Nephron progenitor cell (in vitro differentiated cells): ENCODE data around the gene NTN1.

Source experiments
- DNase-seq: peaks from one replicate; pipeline ENCODE4 v3.0.0; 2021
- H3K27ac Mint-ChIP-seq: 2 replicates; pipeline ENCODE4 v1.8.0; 2021; ENCODE audit warnings: mild to moderate bottlenecking, moderate library complexity, mixed read lengths
- H3K27me3 Mint-ChIP-seq: 2 replicates; pipeline ENCODE4 v1.8.0; 2021; ENCODE audit warnings: mild to moderate bottlenecking, low read depth, mixed read lengths; ENCODE audit not compliant: poor library complexity
- H3K36me3 Mint-ChIP-seq: 2 replicates; pipeline ENCODE4 v1.8.0; 2021; ENCODE audit warnings: low read depth, mixed read lengths
- H3K4me1 Mint-ChIP-seq: 2 replicates; pipeline ENCODE4 v1.8.0; 2021; ENCODE audit warnings: mixed read lengths
- H3K4me3 Mint-ChIP-seq: 2 replicates; pipeline ENCODE4 v1.8.0; 2021; ENCODE audit warnings: mild to moderate bottlenecking, moderate library complexity, mixed read lengths
- H3K9me3 Mint-ChIP-seq: 2 replicates; pipeline ENCODE4 v1.8.0; 2021; ENCODE audit warnings: mild to moderate bottlenecking, moderate library complexity, mixed read lengths
- CTCF ChIP-seq: fragments of 200-600 bp; sonication (generic); IDR thresholded peaks from 2 replicates; pipeline ENCODE4 v1.5.0; 2021; ENCODE audit warnings: antibody characterized with exemption

NTN1 gene

GRCh38 chr17:9004132-9004960 is 17.0 kb upstream of the NTN1 start:
- Mint-ChIP-seq H3K27ac (no peak overlapping the region), H3K36me3 (no peaks in the 10 kb centered on the region), H3K27me3 (peaks cover 80% of the 10 kb centered on the region), H3K4me3 (peak overlapping the region; percentile 81), H3K4me1 (peaks cover 43% of the 10 kb centered on the region), H3K9me3 (no peaks in the 10 kb centered on the region)
- DNase-seq = peak; percentile 53
- TF ChIP-seq CTCF = peak; percentile 8

- Mint-ChIP-seq H3K27ac (no peak overlapping the region), H3K4me1 (peaks cover 48% of the 10 kb centered on the region), H3K36me3 (no peaks in the 10 kb centered on the region), H3K27me3 (peaks cover 80% of the 10 kb centered on the region), H3K9me3 (no peaks in the 10 kb centered on the region), H3K4me3 (peak overlapping the region; percentile 81)
- DNase-seq = no peak
- no peak for TF ChIP-seq CTCF
These were observed 16.4 kb upstream of the NTN1 start for GRCh38 chr17:9004961-9005285.

GRCh38 chr17:9006175-9006767 is 15.0 kb upstream of the NTN1 start:
- peaks cover 75% of the 10 kb centered on the region for H3K27me3 Mint-ChIP-seq
- no peak overlapping the region for H3K4me3 Mint-ChIP-seq

GRCh38 chr17:9007052-9007714 is 14.1 kb upstream of the NTN1 start:
- Mint-ChIP-seq H3K4me3 (no peak overlapping the region), H3K27ac (no peak overlapping the region), H3K9me3 (peaks cover 13% of the 10 kb centered on the region), H3K27me3 (peaks cover 68% of the 10 kb centered on the region), H3K36me3 (peaks cover 10% of the 10 kb centered on the region), H3K4me1 (peaks cover 45% of the 10 kb centered on the region)
- TF ChIP-seq CTCF = no peak
- DNase-seq = no peak

More at GRCh38 chr17:9006175-9006767, 15.0 kb upstream of the NTN1 start:
- H3K4me1 Mint-ChIP-seq = peaks cover 53% of the 10 kb centered on the region
- TF ChIP-seq CTCF = no peak
- DNase-seq = no peak
- no peak overlapping the region for H3K27ac Mint-ChIP-seq
- H3K9me3 Mint-ChIP-seq = peaks cover 11% of the 10 kb centered on the region
- peaks cover 8% of the 10 kb centered on the region for H3K36me3 Mint-ChIP-seq

GRCh38 chr17:9009096-9009495 is 12.2 kb upstream of the NTN1 start:
- H3K27ac Mint-ChIP-seq = no peak overlapping the region
- H3K36me3 Mint-ChIP-seq = peaks cover 20% of the 10 kb centered on the region
- no peak overlapping the region for H3K4me3 Mint-ChIP-seq
- peaks cover 63% of the 10 kb centered on the region for H3K27me3 Mint-ChIP-seq
- TF ChIP-seq CTCF = no peak
- H3K9me3 Mint-ChIP-seq = peaks cover 18% of the 10 kb centered on the region
- DNase-seq = no peak
- peaks cover 39% of the 10 kb centered on the region for H3K4me1 Mint-ChIP-seq
